Activated effector memory CD4-positive, alpha-beta T cell treated with anti-CD3 and anti-CD28 coated beads, Interleukin-2, amount 50 U/mL, for 16 hours (primary cell): ENCODE results near the gene TMEM94.
A peak's percentile ranks its signal among the peaks of the same experiment; 100 is the strongest.
"Not testable (repeated sequence)": the region's sequence is repeated elsewhere in the genome, so short reads cannot be mapped to it uniquely, and the experiment has no call there.

ENCODE experiments used
- DNase-seq: peaks from one replicate; pipeline ENCODE4 v3.0.0-alpha.2; 2020

TMEM94 gene

DNA sequence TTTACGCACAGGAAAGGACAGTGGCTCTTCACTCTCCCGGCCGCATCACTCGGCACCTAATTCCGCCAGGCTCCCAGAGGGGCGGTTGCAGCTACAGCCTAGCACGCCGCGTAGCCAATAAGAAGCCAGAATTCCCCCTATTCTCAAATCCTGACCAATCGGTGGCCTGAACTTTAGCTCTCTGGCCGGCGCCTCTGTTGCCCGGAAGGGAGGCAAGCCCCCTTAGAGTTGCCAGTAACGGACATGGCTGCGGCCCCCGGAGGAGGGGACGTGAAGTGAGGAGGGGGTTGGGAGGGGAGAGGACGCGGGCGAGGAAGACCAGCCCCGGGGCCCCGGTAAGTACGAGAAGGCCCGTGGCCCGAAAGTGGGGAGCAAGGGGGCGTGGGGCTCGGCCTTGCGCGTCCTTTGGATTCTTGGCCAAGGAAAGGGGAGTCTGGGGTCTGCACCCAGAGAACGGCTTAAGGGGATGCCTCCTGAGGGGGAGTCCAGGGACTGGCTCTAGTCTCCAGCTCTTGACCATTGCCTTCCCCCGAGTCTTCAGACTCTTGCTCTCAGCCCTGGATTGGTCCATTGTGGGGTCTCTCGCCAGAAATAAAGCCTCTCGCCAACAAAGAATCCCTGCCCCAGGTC is at the start of gene TMEM94:
Gene TMEM94 (plus strand): TSS at position 219 of the 630 bp plus-strand sequence. CDS start 15,271 bp downstream, outside the sequence.
- peak; percentile 95 for DNase-seq

DNA sequence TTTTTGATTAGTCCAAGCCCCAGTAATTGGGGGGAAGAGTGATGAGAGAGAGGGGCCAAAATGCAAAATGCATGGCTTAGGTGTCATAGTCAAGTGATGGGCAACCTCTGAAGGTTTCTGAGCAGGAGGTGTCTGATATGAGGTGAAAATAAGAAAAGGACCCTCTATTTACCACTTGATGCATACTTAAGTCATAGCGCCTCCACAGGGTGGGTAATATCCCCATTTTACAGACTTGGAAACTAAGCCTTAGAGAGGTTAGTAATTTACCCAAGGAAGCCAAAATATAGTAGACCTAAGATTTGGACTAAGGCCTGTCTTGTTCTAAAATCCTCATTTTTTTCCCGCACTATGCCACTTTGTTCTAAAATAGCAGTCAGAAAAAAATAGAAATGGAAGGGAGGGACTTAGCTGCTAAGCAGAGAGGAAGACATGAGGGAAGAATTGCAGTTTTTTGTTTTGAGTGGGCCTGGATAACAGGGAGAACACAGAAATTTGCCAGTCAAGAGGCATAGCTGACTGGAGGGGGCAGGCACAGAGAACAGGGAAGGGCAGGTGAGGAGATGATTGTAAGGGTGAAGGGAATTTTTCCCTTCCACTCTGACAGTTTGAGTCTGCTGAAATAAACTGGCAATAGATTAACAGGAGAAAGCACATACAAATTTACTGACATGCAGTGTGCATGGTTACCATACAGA is 48.6 kb upstream of the TMEM94 start:
- DNase-seq, result no peak

DNA sequence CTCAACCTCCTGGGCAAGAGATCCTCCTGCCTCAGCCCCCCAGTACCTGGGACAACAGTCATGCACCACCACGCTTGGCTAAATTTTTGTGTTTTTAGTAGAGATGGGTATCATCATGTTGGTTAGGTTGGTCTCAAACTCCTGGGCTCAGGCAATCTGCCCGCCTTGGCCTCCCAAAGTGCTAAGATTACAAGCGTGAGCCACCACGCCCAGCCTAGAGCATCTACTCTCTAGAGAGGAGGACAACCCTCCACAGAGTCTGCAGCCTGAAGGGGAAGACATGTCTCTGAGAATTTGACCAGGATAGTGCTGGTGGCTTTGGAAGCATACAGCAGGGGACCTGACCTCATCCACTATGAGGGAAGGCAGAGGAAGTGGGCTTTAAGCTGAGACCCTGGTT is 46.3 kb upstream of the TMEM94 start:
- no peak for DNase-seq

DNA sequence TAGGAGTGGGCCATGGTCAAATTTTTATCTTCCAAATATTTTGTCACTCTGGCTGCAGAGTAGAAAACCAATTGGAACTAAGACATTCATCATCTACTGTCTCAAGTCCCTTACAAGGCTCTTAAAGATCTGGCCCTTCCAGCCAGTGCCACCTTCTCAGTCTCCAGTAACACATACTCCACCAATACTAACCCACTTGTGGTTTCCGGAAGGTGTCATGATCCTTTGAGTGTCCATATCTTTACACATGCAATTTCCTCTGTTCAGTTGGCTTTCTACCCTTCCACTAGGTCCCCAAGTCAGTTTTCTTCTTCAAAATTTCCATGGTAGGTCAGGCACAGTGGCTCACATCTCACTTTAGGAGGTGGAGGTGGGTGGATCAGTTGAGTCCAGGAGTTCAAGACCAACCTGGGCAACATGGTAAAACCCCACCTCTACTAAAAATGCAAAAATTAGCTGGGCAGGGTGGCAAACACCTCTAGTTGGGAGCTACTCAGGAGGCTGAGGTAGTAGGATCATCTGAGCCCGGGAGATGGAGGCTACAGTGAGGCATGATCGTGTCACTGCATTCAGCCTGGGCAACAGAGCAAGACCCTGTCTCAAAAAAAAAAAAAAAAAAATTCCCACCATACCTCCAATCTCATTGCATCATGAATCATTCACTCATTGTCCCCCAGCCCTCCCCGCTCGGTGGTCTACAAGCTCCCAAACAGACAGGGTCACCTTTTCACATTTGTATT is 44.9 kb upstream of the TMEM94 start:
- no peak for DNase-seq

DNA sequence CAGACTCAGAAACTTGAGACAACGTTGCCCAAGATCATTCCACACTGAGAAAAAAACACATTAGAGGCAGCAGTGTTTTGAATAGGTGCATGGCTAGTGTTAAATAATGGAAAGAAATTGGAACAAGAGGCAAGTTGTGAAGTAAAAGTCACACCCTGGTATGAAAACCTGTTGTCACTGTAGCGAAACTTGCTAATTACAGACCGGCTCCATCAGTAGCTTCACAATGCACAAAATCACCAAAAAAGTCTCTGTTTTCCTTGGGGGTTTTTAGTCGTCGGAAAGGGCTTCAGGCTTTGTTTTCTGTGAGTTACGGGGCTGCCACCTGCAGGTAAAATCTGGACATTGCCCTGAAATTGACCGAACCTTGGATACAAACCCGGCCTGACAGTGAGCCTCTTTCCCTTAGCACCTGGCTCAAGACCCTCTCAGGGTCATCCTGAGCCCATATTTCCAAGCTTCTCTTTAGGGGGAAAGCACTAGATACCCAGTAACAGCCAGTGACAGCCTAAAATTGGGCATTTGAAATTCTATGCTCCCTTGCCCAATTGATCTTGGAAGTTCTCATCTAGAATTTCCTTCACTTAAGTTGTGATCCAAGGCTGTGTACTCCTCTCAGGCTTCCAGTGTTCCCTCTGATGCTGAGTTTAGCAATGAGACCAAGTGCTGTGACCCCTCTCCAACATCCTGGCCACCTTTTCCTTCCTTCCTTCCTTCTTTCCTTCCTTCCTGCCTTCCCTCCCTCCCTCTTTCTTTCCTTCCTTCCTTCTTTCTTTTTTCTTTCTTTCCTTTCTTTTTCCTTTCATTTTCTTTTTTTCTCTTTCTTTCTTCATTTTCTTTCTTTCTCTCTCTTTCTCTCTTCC is 43.7 kb upstream of the TMEM94 start:
- DNase-seq, result peak; percentile 86

DNA sequence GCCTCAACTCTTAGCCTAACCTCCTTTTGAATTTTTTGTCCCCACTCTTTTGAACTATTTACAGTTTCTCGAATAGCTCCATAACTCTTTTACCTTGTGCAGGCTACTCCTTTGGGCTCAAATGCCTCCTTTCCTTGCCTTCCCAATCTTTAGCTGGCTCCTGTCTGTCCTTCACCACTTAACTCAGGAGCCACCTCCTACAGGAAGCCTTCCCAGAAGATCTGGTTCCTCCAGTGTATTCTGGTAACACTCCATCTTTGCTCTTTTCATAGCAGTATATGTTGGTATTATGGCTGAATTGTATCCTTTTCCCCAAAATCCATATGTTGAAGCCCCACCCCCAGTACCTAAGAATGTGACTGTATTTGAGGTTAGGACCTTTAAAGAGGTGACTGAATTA is 41.9 kb upstream of the TMEM94 start:
- no peak for DNase-seq

DNA sequence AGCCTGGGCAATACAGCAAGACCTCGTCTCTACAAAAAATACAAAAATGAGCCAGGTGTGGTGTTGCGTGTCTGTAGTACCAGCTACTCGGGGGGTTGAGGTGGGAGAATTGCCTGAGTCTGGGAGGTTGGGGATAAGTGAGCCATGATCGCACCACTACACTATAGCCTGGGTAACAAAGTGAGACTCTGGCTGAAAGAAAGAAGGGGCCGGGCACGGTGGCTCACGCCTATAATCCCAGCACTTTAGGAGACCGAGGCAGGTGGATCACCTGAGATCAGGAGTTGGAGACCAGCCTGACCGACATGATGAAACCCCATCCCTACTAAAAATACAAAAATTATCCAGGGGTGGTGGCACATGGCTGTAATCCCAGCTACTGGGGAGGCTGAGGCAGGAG is 40.4 kb upstream of the TMEM94 start:
- DNase-seq, result no peak

DNA sequence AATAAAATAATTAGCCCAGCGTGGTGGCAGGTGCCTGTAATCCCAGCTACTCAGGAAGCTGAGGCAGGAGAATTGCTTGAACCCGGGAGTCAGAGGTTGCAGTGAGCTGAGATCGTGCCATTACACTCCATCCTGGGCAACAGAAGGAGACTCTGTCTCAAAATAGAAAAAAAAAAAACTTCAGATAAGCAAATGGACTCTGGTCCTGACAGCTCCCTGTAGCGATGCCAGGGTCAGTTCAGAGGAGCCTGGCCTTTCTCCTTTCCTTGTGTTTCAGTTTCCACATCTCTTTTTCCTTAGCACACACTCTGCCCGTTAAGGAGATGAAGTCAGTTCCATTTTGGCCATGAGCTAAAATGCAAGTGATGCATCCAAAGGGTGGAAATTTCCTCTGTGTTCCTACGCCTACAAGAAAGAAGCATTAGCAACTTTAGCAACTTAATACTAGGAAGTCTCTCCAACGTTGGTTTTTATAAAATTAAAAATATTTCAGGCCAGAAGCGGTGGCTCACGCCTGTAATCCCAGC is 39.3 kb upstream of the TMEM94 start:
- no peak for DNase-seq

GRCh38 chr17:75418531-75418930 is 37.9 kb upstream of the TMEM94 start:
- DNase-seq, result no peak

DNA sequence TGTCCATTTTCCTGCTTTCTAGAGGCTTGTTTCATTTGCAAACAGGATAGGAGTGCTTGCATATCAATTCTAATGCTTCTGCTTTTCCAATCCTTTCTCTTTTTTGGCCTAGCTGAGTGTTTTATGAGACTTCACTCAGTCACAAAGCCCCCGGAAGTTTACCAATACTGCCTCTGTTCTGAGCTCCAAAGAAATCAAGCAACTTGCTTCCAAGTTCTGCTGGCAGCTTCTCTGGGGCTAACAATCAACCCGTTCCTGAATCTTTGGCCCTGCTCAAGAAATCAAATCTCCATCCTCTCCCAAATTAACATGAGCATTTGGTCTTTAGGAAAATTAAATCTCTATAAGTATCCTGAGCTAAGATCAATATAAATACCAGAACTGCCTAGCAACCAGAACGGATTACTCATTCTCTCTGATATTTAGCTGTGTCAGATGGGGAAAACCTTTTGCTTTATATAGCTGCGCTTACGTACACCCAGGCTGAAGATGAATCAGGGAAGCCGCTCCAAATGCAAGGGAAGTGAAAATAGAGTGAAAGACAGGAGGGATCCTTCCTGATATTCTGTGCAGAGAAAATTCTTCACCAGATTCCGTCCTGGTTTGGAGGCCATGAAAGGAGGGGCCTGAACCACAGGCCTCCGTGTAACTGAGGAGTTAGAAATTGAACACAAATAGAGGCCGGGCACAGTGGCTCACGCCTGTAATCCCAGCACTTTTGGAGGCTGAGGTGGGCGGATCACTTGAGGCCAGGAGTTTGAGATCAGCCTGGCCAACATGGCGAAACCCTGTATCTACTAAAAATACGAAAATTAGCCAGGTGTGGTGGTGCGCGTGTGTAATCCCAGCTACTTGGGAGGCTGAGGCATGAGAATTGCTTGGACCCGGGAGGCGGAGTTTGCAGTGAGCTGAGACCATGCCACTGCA is 27.6 kb upstream of the TMEM94 start:
- no peak for DNase-seq

GRCh38 chr17:75430159-75430974 is 26.1 kb upstream of the TMEM94 start:
- DNase-seq, result no peak

DNA sequence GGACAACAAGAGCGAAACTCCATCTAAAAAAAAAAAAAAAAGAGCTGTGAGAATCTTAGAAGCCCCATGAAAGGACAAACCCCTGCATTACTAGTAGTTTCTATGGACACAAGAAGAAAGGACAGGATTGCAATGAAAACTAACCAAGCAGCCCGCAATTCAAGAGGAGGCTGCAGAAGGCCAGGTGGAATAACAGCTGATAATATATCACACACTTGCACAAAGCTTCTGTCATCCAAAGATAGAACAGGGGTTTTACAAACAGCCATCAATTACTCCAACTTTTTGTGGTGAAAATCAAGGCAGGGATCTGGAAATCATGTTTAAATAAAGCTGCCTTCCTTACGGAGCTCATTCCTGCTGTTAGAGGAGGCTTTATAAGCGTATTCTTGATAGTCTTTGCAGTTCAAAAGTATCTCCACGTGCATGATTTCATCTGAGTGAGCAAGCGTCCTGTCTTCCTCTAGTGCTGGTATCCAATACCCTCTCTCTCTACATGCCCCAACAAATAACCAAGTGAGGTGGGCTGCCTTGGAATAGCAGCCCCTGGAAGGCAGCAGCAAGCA is 23.1 kb upstream of the TMEM94 start:
- no peak for DNase-seq

GRCh38 chr17:75434433-75434832 is 22.0 kb upstream of the TMEM94 start:
- DNase-seq, result not testable (repeated sequence)

- not testable (repeated sequence) for DNase-seq
Measured at GRCh38 chr17:75437404-75437803, 19.0 kb upstream of the TMEM94 start.

DNA sequence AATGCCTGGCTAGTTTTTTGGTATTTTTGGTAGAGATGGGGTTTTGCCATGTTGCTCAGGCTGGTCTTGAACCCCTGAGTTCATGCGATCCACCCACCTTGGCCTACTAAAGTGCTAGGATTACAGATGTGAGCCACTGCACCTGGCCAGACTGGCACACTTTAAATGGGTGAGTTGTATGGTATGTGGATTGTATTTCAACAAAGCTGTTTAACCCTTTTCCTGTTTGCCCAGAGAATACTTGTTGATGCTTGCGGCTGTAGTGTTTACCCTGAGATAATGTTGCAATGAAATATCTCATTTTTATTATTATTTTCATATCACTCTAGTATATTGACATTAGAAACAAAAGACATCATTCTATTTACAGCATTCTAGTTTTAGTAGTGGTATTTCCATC is 17.1 kb upstream of the TMEM94 start:
- DNase-seq, result no peak

GRCh38 chr17:75440738-75441448 is 15.5 kb upstream of the TMEM94 start:
- no peak for DNase-seq

DNA sequence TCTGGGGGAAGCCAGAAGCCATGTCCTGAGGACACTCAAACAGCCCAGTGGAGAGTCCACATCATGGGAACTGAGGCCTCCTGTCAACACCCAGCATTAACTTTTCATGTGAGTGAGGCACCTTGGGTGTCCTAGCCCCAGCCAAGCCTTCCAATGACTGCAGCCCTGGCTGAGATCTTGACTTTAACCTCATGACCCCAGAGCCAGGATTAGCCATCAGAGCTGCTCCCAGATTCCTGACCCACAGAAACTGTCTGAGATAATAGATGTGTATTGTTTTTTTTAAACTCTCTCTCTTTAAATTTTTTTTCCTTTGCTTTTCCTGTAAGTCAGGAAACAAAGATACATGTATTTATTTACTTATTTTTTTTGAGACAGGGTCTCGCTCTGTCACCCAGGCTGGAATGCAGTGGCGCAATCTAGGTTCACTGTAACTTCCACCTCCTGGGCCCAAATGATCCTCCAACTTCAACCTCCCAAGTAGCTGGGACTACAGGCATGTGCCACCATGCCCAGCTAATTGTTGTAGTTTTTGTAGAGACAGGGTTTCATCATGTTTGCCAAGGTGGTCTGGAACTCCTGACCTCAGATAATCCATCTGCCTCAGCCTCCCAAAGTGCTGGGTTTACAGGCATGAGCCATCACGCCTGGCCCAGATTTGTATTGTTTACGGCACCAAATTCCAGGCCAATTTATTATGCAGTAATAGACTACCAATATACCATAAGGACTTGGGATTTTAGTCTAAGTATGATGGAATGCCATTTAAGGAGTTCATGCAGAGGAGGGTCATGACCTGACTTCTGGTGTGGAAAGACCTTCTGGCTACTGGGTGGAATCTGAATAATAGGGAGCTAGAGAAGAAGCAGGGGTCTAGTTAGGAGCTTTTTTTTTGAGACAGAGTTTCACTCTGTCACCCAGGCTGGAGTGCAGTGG is 14.0 kb upstream of the TMEM94 start:
- DNase-seq, result no peak

GRCh38 chr17:75445296-75445695 is 11.1 kb upstream of the TMEM94 start:
- no peak for DNase-seq
